Esophagus squamous epithelium (tissue), 4 donors: ENCODE results near the gene CRP.

Experiments
- CTCF ChIP-seq, 6 experiments: fragments of 450-650 bp in 4 of 6; fragments of 200-600 bp in 2 of 6; sonication (generic) in 2 of 6; IDR thresholded peaks; one replicate each; pipeline ENCODE4 v1.5.1; 2016 to 2019; ENCODE audit warnings: antibody characterized with exemption in 6 of 6, mild to moderate bottlenecking in 4 of 6, moderate library complexity in 4 of 6
- POLR2A ChIP-seq, 4 donors: fragments of 450-650 bp; IDR thresholded peaks; one replicate each; pipeline ENCODE4 v1.6.1; 2017; ENCODE audit warnings: antibody characterized with exemption in 4 of 4, mild to moderate bottlenecking in 4 of 4, moderate library complexity in 3 of 4

GRCh38 chr1:159700312-159700711 lies 14.1 kb downstream of the CRP start:
- no peak for TF ChIP-seq POLR2A (IDR thresholded peaks at IDR 0.05)
- TF ChIP-seq CTCF (IDR thresholded peaks at IDR 0.05): no peak
